Neuronal stem cell (in vitro differentiated cells): ENCODE data around the gene FAM25G.

Experiments
- DNase-seq: peaks from one replicate; pipeline ENCODE4 v3.0.0-alpha.2; 2013; ENCODE audit warnings: low spot score
- H2AFZ ChIP-seq: one replicate; pipeline ENCODE4 v1.6.1; 2013; ENCODE audit warnings: mild to moderate bottlenecking, low read length, inconsistent platforms
- H2AK5ac ChIP-seq: 2 replicates; pipeline ENCODE4 v1.6.1; 2013; ENCODE audit warnings: low read depth, mild to moderate bottlenecking, inconsistent platforms, low read length, moderate library complexity, mixed read lengths
- H2BK120ac ChIP-seq: 2 replicates; pipeline ENCODE4 v1.6.1; 2013; ENCODE audit warnings: low read depth, mild to moderate bottlenecking, inconsistent platforms, low read length, moderate library complexity, mixed read lengths
- H2BK12ac ChIP-seq: one replicate; pipeline ENCODE4 v1.6.1; 2013; ENCODE audit warnings: low read length, inconsistent platforms
- H2BK15ac ChIP-seq: 2 replicates; pipeline ENCODE4 v1.6.1; 2013; ENCODE audit warnings: mild to moderate bottlenecking, low read length, inconsistent platforms, mixed read lengths
- H2BK5ac ChIP-seq: one replicate; pipeline ENCODE4 v1.6.1; 2013; ENCODE audit warnings: inconsistent platforms, mild to moderate bottlenecking, low read length, moderate library complexity
- H3K14ac ChIP-seq: one replicate; pipeline ENCODE4 v1.6.1; 2013; ENCODE audit warnings: low read length, inconsistent platforms
- H3K18ac ChIP-seq: 2 replicates; pipeline ENCODE4 v1.6.1; 2013; ENCODE audit warnings: low read length, inconsistent platforms
- H3K23ac ChIP-seq: 2 replicates; pipeline ENCODE4 v1.6.1; 2013; ENCODE audit warnings: low read depth, mild to moderate bottlenecking, mixed read lengths, low read length, inconsistent platforms; ENCODE audit not compliant: poor library complexity
- H3K27ac ChIP-seq: replicated peaks from 3 replicates; pipeline ENCODE4 v1.5.1; 2013; ENCODE audit warnings: low read length, inconsistent platforms
- H3K27me3 ChIP-seq, 3 experiments: 2 replicates each; pipeline ENCODE4 v1.6.1; 2013; ENCODE audit warnings: low read length in 3 of 3, mild to moderate bottlenecking in 2 of 3, inconsistent platforms in 1 of 3, low read depth in 1 of 3, mixed read lengths in 1 of 3, moderate library complexity in 1 of 3; ENCODE audit not compliant: control insufficient read depth in 3 of 3, insufficient read depth in 3 of 3
- H3K36me3 ChIP-seq, 2 donors: replicated peaks in 1 of 2; 2 replicates each; pipeline ENCODE4 v1.6.1; 2013; ENCODE audit warnings: low read length in 2 of 2; ENCODE audit not compliant: control insufficient read depth in 2 of 2, insufficient read depth in 2 of 2
- H3K4ac ChIP-seq: 2 replicates; pipeline ENCODE4 v1.6.1; 2013; ENCODE audit warnings: inconsistent platforms, mild to moderate bottlenecking, low read length, moderate library complexity
- H3K4me1 ChIP-seq, 2 donors: 1 replicate in 1 of 2; 2 replicates in 1 of 2; pipeline ENCODE4 v1.6.1; 2013; ENCODE audit warnings: low read length in 2 of 2, low read depth in 1 of 2; ENCODE audit not compliant: control insufficient read depth in 2 of 2, insufficient read depth in 1 of 2
- H3K4me2 ChIP-seq: one replicate; pipeline ENCODE4 v1.6.1; 2013; ENCODE audit warnings: mild to moderate bottlenecking, low read length, inconsistent platforms; ENCODE audit not compliant: insufficient read depth, poor library complexity, severe bottlenecking
- H3K4me3 ChIP-seq, 2 donors: 2 replicates each; pipeline ENCODE4 v1.5.1; 2013; ENCODE audit warnings: low read length in 2 of 2, mild to moderate bottlenecking in 2 of 2, inconsistent platforms in 1 of 2, moderate library complexity in 1 of 2
- H3K79me1 ChIP-seq: one replicate; pipeline ENCODE4 v1.6.1; 2013; ENCODE audit warnings: low read depth, mild to moderate bottlenecking, inconsistent platforms, low read length, moderate library complexity
- H3K9ac ChIP-seq: one replicate; pipeline ENCODE4 v1.6.1; 2013; ENCODE audit warnings: mild to moderate bottlenecking, low read depth, low read length, inconsistent platforms; ENCODE audit not compliant: poor library complexity
- H3K9me3 ChIP-seq, 2 donors: replicated peaks in 1 of 2; 2 replicates each; pipeline versions ENCODE3 to v1.6.1; 2013; ENCODE audit warnings: low read length in 2 of 2, mild to moderate bottlenecking in 2 of 2, inconsistent platforms in 1 of 2, low read depth in 1 of 2, mixed read lengths in 1 of 2, moderate library complexity in 1 of 2; ENCODE audit not compliant: control insufficient read depth in 2 of 2, insufficient read depth in 1 of 2
- H4K8ac ChIP-seq: one replicate; pipeline ENCODE4 v1.6.1; 2013; ENCODE audit warnings: low read depth, mild to moderate bottlenecking, inconsistent platforms, low read length, moderate library complexity
- H4K91ac ChIP-seq: one replicate; pipeline ENCODE4 v1.6.1; 2013; ENCODE audit warnings: low read length, low read depth, mild to moderate bottlenecking, inconsistent platforms; ENCODE audit not compliant: poor library complexity
- WGBS, 2 donors: extraction: QIAGEN DNeasy Blood & Tissue Kit; methylation state at CpG; one replicate each; pipeline ENCODE4 v1.1.7; 2013; ENCODE audit warnings: missing lambda C conversion rate in 2 of 2, mixed read lengths in 1 of 2; ENCODE audit not compliant: insufficient read length in 2 of 2, insufficient replicate concordance in 1 of 2; ENCODE audit errors: extremely low coverage in 2 of 2; 5-methylcytosine and 5-hydroxymethylcytosine counted together

Gene FAM25G

GRCh38 chr10:47454008-47454779 lies 37.3 kb downstream of the FAM25G start:
- Histone ChIP-seq H3K4me3 (no peak overlapping the region), H3K9me3 (peaks cover 0 to 4% of the 10 kb centered on the region in 2 donors), H3K79me1 (no peaks in the 10 kb centered on the region), H2BK12ac (no peak overlapping the region), H3K9ac (no peak overlapping the region), H2BK120ac (no peak overlapping the region), H3K23ac (peak overlapping the region; percentile 20), H3K4me2 (no peak overlapping the region), H3K4me1 (peaks cover 0 to 6% of the 10 kb centered on the region in 2 donors), H4K91ac (no peak overlapping the region), H2AK5ac (no peak overlapping the region), H3K18ac (no peak overlapping the region), H2BK5ac (no peak overlapping the region), H2AFZ (no peak overlapping the region), H3K27ac (no peak overlapping the region), H2BK15ac (no peak overlapping the region), H3K27me3 (peaks cover 0 to 40% (median 0%) of the 10 kb centered on the region in 3 experiments), H3K36me3 (no peaks in the 10 kb centered on the region), H4K8ac (no peak overlapping the region), H3K4ac (no peak overlapping the region), H3K14ac (no peak overlapping the region)
- no peak for DNase-seq
- WGBS, 2 donors: no CpG with 5 or more reads among the region's 10 CpGs

DNA sequence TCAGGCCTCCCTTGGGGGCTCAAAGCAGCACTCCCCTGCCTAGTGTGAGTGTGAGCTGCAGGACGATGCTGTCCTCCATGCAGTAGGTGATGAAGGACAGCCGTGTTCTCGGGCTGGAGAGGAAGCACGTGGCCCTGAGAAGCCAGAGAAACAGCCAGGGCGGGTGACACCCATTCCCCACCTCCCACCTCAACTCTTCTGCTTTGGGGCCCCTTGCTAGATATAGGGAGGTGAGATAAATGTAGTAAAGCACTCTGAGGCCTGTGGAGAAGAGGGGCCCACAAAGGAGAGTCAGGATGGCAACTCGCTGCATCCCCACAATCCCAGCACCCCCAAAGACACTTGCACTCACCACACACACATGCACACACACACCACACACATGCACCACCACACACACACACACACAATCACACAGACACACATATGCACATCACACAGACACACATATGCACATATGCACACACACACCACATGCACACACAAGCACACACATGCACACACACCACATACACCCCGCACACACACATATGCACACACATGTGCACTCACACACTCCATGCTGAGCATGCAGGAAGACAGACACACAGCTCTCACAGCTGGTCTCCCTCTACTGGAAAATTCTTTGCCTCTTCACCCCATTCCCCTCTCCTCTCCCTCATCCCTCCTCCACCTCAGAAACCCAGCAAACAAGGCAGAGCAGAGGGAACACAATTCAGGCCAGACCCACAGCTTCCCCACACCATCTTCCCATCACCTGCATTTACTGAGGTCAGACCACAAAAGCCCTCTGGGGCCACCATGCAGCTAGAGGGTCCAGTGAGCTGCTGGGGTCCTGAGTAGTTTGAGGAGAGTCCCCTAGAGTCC lies 38.1 kb downstream of the FAM25G start:
- Histone ChIP-seq H3K9me3 (peaks cover 0 to 4% of the 10 kb centered on the region in 2 donors), H2BK12ac (peak overlapping the region; percentile 52), H2BK15ac (no peak overlapping the region), H3K27me3 (peaks cover 0 to 40% (median 2%) of the 10 kb centered on the region in 3 experiments), H3K4ac (peak overlapping the region; percentile 91), H3K36me3 (no peaks in the 10 kb centered on the region), H3K18ac (peak overlapping the region; percentile 61), H3K4me3 (peak overlapping the region in 1 of 2 donors; percentile 57), H3K14ac (peak overlapping the region; percentile 43), H3K4me2 (no peak overlapping the region), H4K91ac (no peak overlapping the region), H2AFZ (no peak overlapping the region), H3K4me1 (peaks cover 0 to 6% of the 10 kb centered on the region in 2 donors), H2BK120ac (no peak overlapping the region), H2BK5ac (no peak overlapping the region), H3K9ac (peak overlapping the region; percentile 67), H4K8ac (peak overlapping the region; percentile 30), H3K27ac (no peak overlapping the region), H3K23ac (peak overlapping the region; percentile 49), H3K79me1 (no peaks in the 10 kb centered on the region), H2AK5ac (peak overlapping the region; percentile 25)
- no peak for DNase-seq
- WGBS, 2 donors: no CpG with 5 or more reads among the region's 7 CpGs

DNA sequence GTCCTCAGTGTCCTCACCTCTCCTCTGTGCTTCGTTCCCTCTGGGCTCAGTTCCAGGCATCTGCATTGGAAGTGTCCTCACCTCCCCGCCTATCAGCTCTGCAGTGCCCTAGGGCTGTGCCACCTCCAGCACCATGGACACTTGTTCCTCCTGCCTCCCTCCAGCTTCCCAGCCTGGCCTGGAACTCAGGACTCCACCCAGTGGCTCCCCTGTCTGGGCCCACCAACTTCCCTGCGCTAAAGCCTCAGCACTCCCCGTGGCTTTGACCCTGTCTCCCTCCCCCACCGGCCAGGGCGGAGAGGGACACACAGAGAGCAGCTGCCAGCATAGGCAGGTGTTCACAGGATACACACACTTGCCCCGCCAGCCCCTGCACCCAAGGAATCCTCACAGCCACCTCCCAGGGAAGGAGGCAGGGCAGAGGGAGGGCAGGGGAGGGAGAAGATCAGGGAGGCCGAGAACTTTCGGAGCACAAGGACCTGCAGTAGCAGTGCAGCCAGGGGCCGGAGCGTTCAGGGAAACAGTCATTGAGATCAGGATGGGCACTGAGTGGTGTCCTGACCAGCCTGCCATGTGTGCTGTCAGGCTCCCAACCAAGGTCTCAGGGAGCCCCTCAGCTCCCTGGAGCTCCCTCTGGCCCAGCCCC lies 38.9 kb downstream of the FAM25G start:
- no peak overlapping the region for H2BK5ac ChIP-seq
- peak overlapping the region; percentile 74 for H3K18ac ChIP-seq
- H4K91ac ChIP-seq: no peak overlapping the region
- H4K8ac ChIP-seq: no peak overlapping the region
- WGBS, 2 donors: no CpG with 5 or more reads among the region's 11 CpGs
- H3K4me1 ChIP-seq: peaks cover 0 to 6% of the 10 kb centered on the region in 2 donors
- H3K14ac ChIP-seq: no peak overlapping the region
- peak overlapping the region; percentile 47 for H3K23ac ChIP-seq
- H3K36me3 ChIP-seq: no peaks in the 10 kb centered on the region
- peak overlapping the region in 1 of 2 donors; percentile 30 for H3K4me3 ChIP-seq
- peaks cover 0 to 40% (median 3%) of the 10 kb centered on the region in 3 experiments for H3K27me3 ChIP-seq
- H3K79me1 ChIP-seq: no peaks in the 10 kb centered on the region
- no peak overlapping the region for H3K4me2 ChIP-seq
- no peak overlapping the region for H2BK12ac ChIP-seq
- peak overlapping the region; percentile 63 for H2AK5ac ChIP-seq
- DNase-seq: no peak
- no peak overlapping the region for H2BK120ac ChIP-seq
- H3K9me3 ChIP-seq: peaks cover 0 to 6% of the 10 kb centered on the region in 2 donors
- no peak overlapping the region for H3K27ac ChIP-seq
- H2AFZ ChIP-seq: no peak overlapping the region
- H2BK15ac ChIP-seq: peak overlapping the region; percentile 25
- H3K4ac ChIP-seq: no peak overlapping the region
- H3K9ac ChIP-seq: no peak overlapping the region
